H54 (cell line): ENCODE measurements around the gene FAM53A.

Experiments used
- DNase-seq: peaks from one replicate; pipeline ENCODE4 v3.0.0; 2011; ENCODE audit warnings: low spot score, mixed read lengths; ENCODE audit not compliant: insufficient read length
- FAIRE-seq: peaks from 3 replicates; lab custom pipeline; 2011; peaks lifted over from hg19 to GRCh38; lab: Jason Lieb, UNC
- POLR2A ChIP-seq: IDR thresholded peaks from 2 replicates; pipeline ENCODE4 v1.6.1; 2011; ENCODE audit warnings: low read depth, mild to moderate bottlenecking, low read length

Gene FAM53A

GRCh38 chr4:1627417-1628313, 56.4 kb downstream of the FAM53A start:
- DNase-seq (no peak), FAIRE-seq (no peak)
- no peak for TF ChIP-seq POLR2A

- DNase-seq (no peak), FAIRE-seq (no peak)
- no peak for TF ChIP-seq POLR2A
Observed at GRCh38 chr4:1626941-1627340, 57.2 kb downstream of the FAM53A start.

GRCh38 chr4:1626151-1626550, 58.0 kb downstream of the FAM53A start:
- FAIRE-seq: no peak
- no peak for TF ChIP-seq POLR2A
- DNase-seq: no peak

GRCh38 chr4:1625600-1626138, 58.4 kb downstream of the FAM53A start:
- TF ChIP-seq POLR2A: no peak
- FAIRE-seq: no peak

GRCh38 chr4:1624519-1624910, 59.6 kb downstream of the FAM53A start:
- no peak for DNase-seq
- no peak for TF ChIP-seq POLR2A
- FAIRE-seq: no peak

More at GRCh38 chr4:1625600-1626138, 58.4 kb downstream of the FAM53A start:
- no peak for DNase-seq

GRCh38 chr4:1623821-1624518, 60.1 kb downstream of the FAM53A start:
- FAIRE-seq (no peak), DNase-seq (no peak)
- no peak for TF ChIP-seq POLR2A

GRCh38 chr4:1623400-1623799, 60.7 kb downstream of the FAM53A start:
- no peak for FAIRE-seq
- TF ChIP-seq POLR2A: no peak
- no peak for DNase-seq

GRCh38 chr4:1622956-1623355, 61.2 kb downstream of the FAM53A start:
- no peak for TF ChIP-seq POLR2A
- FAIRE-seq (no peak), DNase-seq (no peak)

- FAIRE-seq (no peak), DNase-seq (no peak)
- TF ChIP-seq POLR2A: no peak
Observed at GRCh38 chr4:1622238-1622637, 61.9 kb downstream of the FAM53A start.

- DNase-seq (no peak), FAIRE-seq (no peak)
- TF ChIP-seq POLR2A: no peak
Observed at GRCh38 chr4:1621526-1621925, 62.6 kb downstream of the FAM53A start.

- TF ChIP-seq POLR2A: no peak
- DNase-seq (no peak), FAIRE-seq (no peak)
Observed at GRCh38 chr4:1619151-1619672, 64.9 kb downstream of the FAM53A start.

GRCh38 chr4:1618438-1618837, 65.7 kb downstream of the FAM53A start:
- DNase-seq (no peak), FAIRE-seq (no peak)
- TF ChIP-seq POLR2A: no peak

GRCh38 chr4:1616557-1616930, 67.6 kb downstream of the FAM53A start:
- TF ChIP-seq POLR2A: no peak
- DNase-seq (no peak), FAIRE-seq (no peak)
